22Rv1 (cell line): ENCODE measurements around the gene ABCG5.
A peak's percentile ranks its signal among the peaks of the same experiment; 100 is the strongest.

Source experiments
- H3K27ac ChIP-seq: fragments of 450-650 bp; 2 replicates; pipeline ENCODE4 v1.5.1; 2017
- CTCF ChIP-seq: fragments of 450-650 bp; IDR thresholded peaks from 2 replicates; pipeline ENCODE4 v1.5.1; 2017; ENCODE audit warnings: mild to moderate bottlenecking
- ZFX ChIP-seq: fragments of 450-650 bp; IDR thresholded peaks from 2 replicates; pipeline ENCODE4 v1.6.1; 2017; ENCODE audit warnings: antibody characterized with exemption, borderline replicate concordance

The ABCG5 gene

GRCh38 chr2:43777306-43777926 lies 61.2 kb downstream of the ABCG5 start:
- no peak overlapping the region for H3K27ac ChIP-seq
- TF ChIP-seq CTCF = no peak
- no peak for TF ChIP-seq ZFX

GRCh38 chr2:43776324-43776723 lies 62.3 kb downstream of the ABCG5 start:
- no peak overlapping the region for H3K27ac ChIP-seq
- TF ChIP-seq CTCF (no peak), ZFX (no peak)

- TF ChIP-seq CTCF = no peak
- TF ChIP-seq ZFX = no peak
- peak overlapping the region; percentile 81 for H3K27ac ChIP-seq
Measured at GRCh38 chr2:43774617-43775016, 64.0 kb downstream of the ABCG5 start.

- H3K27ac ChIP-seq = peak within 1 kb of the TSS; percentile 81
- TF ChIP-seq ZFX = no peak
- TF ChIP-seq CTCF = no peak
Measured at GRCh38 chr2:43773876-43774613, 64.6 kb downstream of the ABCG5 start, which contains the start of gene DYNC2LI1. DYNC2LI1 (plus strand) TSS chr2:43774039; CDS start chr2:43774139, 100 bp downstream.

GRCh38 chr2:43766006-43766405 lies 72.6 kb downstream of the ABCG5 start:
- H3K27ac ChIP-seq = no peak overlapping the region
- TF ChIP-seq ZFX (no peak), CTCF (no peak)

- TF ChIP-seq ZFX (no peak), CTCF (no peak)
- no peak overlapping the region for H3K27ac ChIP-seq
Measured at GRCh38 chr2:43764086-43764705, 74.4 kb downstream of the ABCG5 start.

- H3K27ac ChIP-seq = no peak overlapping the region
- TF ChIP-seq ZFX (no peak), CTCF (no peak)
Measured at GRCh38 chr2:43763091-43763490, 75.5 kb downstream of the ABCG5 start.
